Liver (tissue), 9 donors: ENCODE results near the gene SNX14. TPM values are rescaled to one million over a fixed set of nuclear protein-coding genes. Genes with fewer than 3 reads are reported as not detected.

Source experiments
- DNase-seq: peaks from one replicate; pipeline ENCODE4 v3.0.0-alpha.2; 2017; ENCODE audit warnings: low spot score
- H3K27ac ChIP-seq, 2 donors: one replicate each; pipeline ENCODE4 v1.7.0; 2013; ENCODE audit warnings: inconsistent platforms in 2 of 2, low read length in 2 of 2, control low read depth in 1 of 2, low read depth in 1 of 2, mild to moderate bottlenecking in 1 of 2
- H3K27me3 ChIP-seq, 4 donors: one replicate each; pipeline versions ENCODE4 v1.6.1 to v1.7.0; 2013; ENCODE audit warnings: low read length in 3 of 4, inconsistent platforms in 1 of 4, mild to moderate bottlenecking in 1 of 4, moderate library complexity in 1 of 4; ENCODE audit not compliant: control insufficient read depth in 4 of 4, insufficient read depth in 4 of 4
- H3K36me3 ChIP-seq, 4 donors: one replicate each; pipeline versions ENCODE4 v1.6.1 to v1.7.0; 2013; ENCODE audit warnings: low read length in 3 of 4, mild to moderate bottlenecking in 3 of 4, low read depth in 1 of 4, moderate library complexity in 1 of 4; ENCODE audit not compliant: control insufficient read depth in 4 of 4, insufficient read depth in 3 of 4
- H3K4me1 ChIP-seq, 4 donors: one replicate each; pipeline versions ENCODE4 v1.6.1 to v1.7.0; 2013; ENCODE audit warnings: low read length in 3 of 4, mild to moderate bottlenecking in 3 of 4, moderate library complexity in 1 of 4; ENCODE audit not compliant: control insufficient read depth in 4 of 4, insufficient read depth in 4 of 4
- H3K4me3 ChIP-seq, 3 donors: one replicate each; pipeline versions ENCODE4 v1.6.1 to v1.7.0; 2013; ENCODE audit warnings: low read length in 3 of 3, control low read depth in 1 of 3, low read depth in 1 of 3, mild to moderate bottlenecking in 1 of 3
- H3K9ac ChIP-seq, 2 donors: one replicate each; pipeline ENCODE4 v1.7.0; 2013; ENCODE audit warnings: low read length in 2 of 2, mild to moderate bottlenecking in 2 of 2, moderate library complexity in 2 of 2, control low read depth in 1 of 2, low read depth in 1 of 2
- H3K9me3 ChIP-seq, 4 donors: one replicate each; pipeline versions ENCODE4 v1.6.1 to v1.7.0; 2013; ENCODE audit warnings: low read length in 3 of 4; ENCODE audit not compliant: control insufficient read depth in 4 of 4
- ATF3 ChIP-seq: IDR thresholded peaks from 2 replicates; pipeline ENCODE4 v1.6.1; 2016; ENCODE audit warnings: antibody characterized with exemption
- CTCF ChIP-seq: fragments of 150-350 bp; IDR thresholded peaks from 2 replicates; pipeline ENCODE4 v1.5.1; 2017; ENCODE audit warnings: improper control_type of control experiment, low read depth, low read length; ENCODE audit not compliant: missing input control
- EGR1 ChIP-seq, 2 donors: IDR thresholded peaks; 2 replicates each; pipeline ENCODE4 v1.6.1; 2016 to 2018; ENCODE audit warnings: antibody characterized with exemption in 2 of 2, low read depth in 2 of 2
- FOXA1 ChIP-seq: IDR thresholded peaks from 2 replicates; pipeline ENCODE4 v1.6.1; 2016; ENCODE audit warnings: antibody characterized with exemption
- FOXA2 ChIP-seq: IDR thresholded peaks from 2 replicates; pipeline ENCODE4 v1.6.1; 2016; ENCODE audit warnings: antibody characterized with exemption
- GABPA ChIP-seq, 2 donors: IDR thresholded peaks in 1 of 2; conservative IDR thresholded peaks in 1 of 2; 2 replicates each; pipeline ENCODE4 v1.6.1; 2016; ENCODE audit warnings: antibody characterized with exemption in 2 of 2, mild to moderate bottlenecking in 1 of 2, moderate library complexity in 1 of 2
- HNF4A ChIP-seq, 2 donors: conservative IDR thresholded peaks; 2 replicates each; pipeline ENCODE4 v1.6.1; 2016; ENCODE audit warnings: antibody characterized with exemption in 2 of 2, mild to moderate bottlenecking in 2 of 2
- HNF4G ChIP-seq: IDR thresholded peaks from 2 replicates; pipeline ENCODE4 v1.6.1; 2016; ENCODE audit warnings: antibody characterized with exemption
- JUND ChIP-seq, 2 donors: IDR thresholded peaks; 2 replicates each; pipeline ENCODE4 v1.6.1; 2016; ENCODE audit warnings: antibody characterized with exemption in 2 of 2
- MAX ChIP-seq: IDR thresholded peaks from 2 replicates; pipeline ENCODE4 v1.6.1; 2016; ENCODE audit warnings: antibody characterized with exemption
- NR2F2 ChIP-seq: IDR thresholded peaks from 2 replicates; pipeline ENCODE4 v1.6.1; 2016; ENCODE audit warnings: antibody characterized with exemption
- RAD21 ChIP-seq, 2 donors: IDR thresholded peaks; 2 replicates each; pipeline ENCODE4 v1.6.1; 2016; ENCODE audit warnings: antibody characterized with exemption in 2 of 2, mild to moderate bottlenecking in 2 of 2
- REST ChIP-seq: IDR thresholded peaks from 2 replicates; pipeline ENCODE4 v1.6.1; 2016; ENCODE audit warnings: antibody characterized with exemption, mild to moderate bottlenecking
- RXRA ChIP-seq, 2 donors: IDR thresholded peaks; 2 replicates each; pipeline ENCODE4 v1.6.1; 2017 to 2018; ENCODE audit warnings: antibody characterized with exemption in 2 of 2, mild to moderate bottlenecking in 1 of 2
- SP1 ChIP-seq: IDR thresholded peaks from 2 replicates; pipeline ENCODE4 v1.6.1; 2018; ENCODE audit warnings: antibody characterized with exemption, mild to moderate bottlenecking
- TAF1 ChIP-seq: conservative IDR thresholded peaks from 2 replicates; pipeline ENCODE4 v1.6.1; 2016; ENCODE audit warnings: antibody characterized with exemption, mild to moderate bottlenecking
- YY1 ChIP-seq: IDR thresholded peaks from 2 replicates; pipeline ENCODE4 v1.6.1; 2016; ENCODE audit warnings: antibody characterized with exemption, mild to moderate bottlenecking
- ZBTB33 ChIP-seq: IDR thresholded peaks from 2 replicates; pipeline ENCODE4 v1.6.1; 2016; ENCODE audit warnings: antibody characterized with exemption
- WGBS: extraction: QIAGEN DNeasy Blood & Tissue Kit; methylation state at CpG from one replicate; pipeline ENCODE4 v1.1.7; 2013; 5-methylcytosine and 5-hydroxymethylcytosine counted together
- polyA plus RNA-seq, 2 donors: library from polyadenylated mRNA; stranded (reverse) in 1 of 2; unstranded in 1 of 2; fragments of 200-250 nt in 1 of 2; fragments of >200 nt in 1 of 2; fragmentation: Nextera tagmentation in 1 of 2; extraction: Ambion mirVana in 1 of 2; gene quantifications; one replicate each; pipeline versions ENCODE4 v1.2.1 to v1.2.3, GENCODE V29; 2013 to 2015
- total RNA-seq, 2 donors: library from RNA; depleted of rRNA; stranded (reverse); fragments of >200 nt; gene quantifications; one replicate each; pipeline ENCODE4 v1.2.3, GENCODE V29; 2014
- donor health status: healthy.
- donor health status: healthy.
- donor health status: healthy.
- donor health status: healthy.
- donor health status: healthy.

SNX14 gene
- total and polyA plus RNA-seq, 4 donors = 30.5 to 79.1 (median 52.7) TPM

GRCh38 chr6:85506441-85507093 lies 87.1 kb downstream of the SNX14 start:
- no peaks in the 10 kb centered on the region for H3K27me3 ChIP-seq
- H3K36me3 ChIP-seq = peaks cover 0 to 28% (median 14%) of the 10 kb centered on the region in 4 donors

More at GRCh38 chr6:85506441-85507093, 87.1 kb downstream of the SNX14 start:
- Histone ChIP-seq H3K27ac (no peak overlapping the region), H3K4me1 (no peaks in the 10 kb centered on the region), H3K4me3 (no peak overlapping the region), H3K9ac (no peak overlapping the region), H3K9me3 (no peaks in the 10 kb centered on the region)
- WGBS = 90% methylated on average over 8 of the region's 8 CpGs
- DNase-seq = no peak
- no peak for TF ChIP-seq SP1
- TF ChIP-seq GABPA (IDR thresholded peaks at IDR 0.05 in 1 of 2, conservative IDR thresholded peaks at IDR 0.05 in 1 of 2) = no peak
- no peak for TF ChIP-seq MAX
- no peak for TF ChIP-seq CTCF
- no peak for TF ChIP-seq RAD21 (IDR thresholded peaks at IDR 0.05)
- TF ChIP-seq FOXA2 = no peak
- no peak for TF ChIP-seq TAF1
- no peak for TF ChIP-seq FOXA1
- no peak for TF ChIP-seq EGR1 (IDR thresholded peaks at IDR 0.05; ENCODE audit: low read depth in 2 of 2)
- no peak for TF ChIP-seq HNF4G
- TF ChIP-seq REST = no peak
- no peak for TF ChIP-seq HNF4A (conservative IDR thresholded peaks at IDR 0.05)
- TF ChIP-seq YY1 = no peak
- TF ChIP-seq JUND (IDR thresholded peaks at IDR 0.05) = no peak
- TF ChIP-seq RXRA (IDR thresholded peaks at IDR 0.05) = no peak
- no peak for TF ChIP-seq ATF3
- TF ChIP-seq NR2F2 = no peak
- TF ChIP-seq ZBTB33 = no peak
